NCI-H69 (cell line): ENCODE measurements around the gene ANKFN1.
"Not testable (repeated sequence)": the region's sequence is repeated elsewhere in the genome, so short reads cannot be mapped to it uniquely, and the experiment has no call there.

ENCODE experiments used
- DNase-seq: peaks from one replicate; lab custom pipeline; 2025; lab: John Stamatoyannopoulos, UW

Gene ANKFN1

GRCh38 chr17:56184650-56185049, 31.4 kb downstream of the ANKFN1 start:
- no peak for DNase-seq

DNA sequence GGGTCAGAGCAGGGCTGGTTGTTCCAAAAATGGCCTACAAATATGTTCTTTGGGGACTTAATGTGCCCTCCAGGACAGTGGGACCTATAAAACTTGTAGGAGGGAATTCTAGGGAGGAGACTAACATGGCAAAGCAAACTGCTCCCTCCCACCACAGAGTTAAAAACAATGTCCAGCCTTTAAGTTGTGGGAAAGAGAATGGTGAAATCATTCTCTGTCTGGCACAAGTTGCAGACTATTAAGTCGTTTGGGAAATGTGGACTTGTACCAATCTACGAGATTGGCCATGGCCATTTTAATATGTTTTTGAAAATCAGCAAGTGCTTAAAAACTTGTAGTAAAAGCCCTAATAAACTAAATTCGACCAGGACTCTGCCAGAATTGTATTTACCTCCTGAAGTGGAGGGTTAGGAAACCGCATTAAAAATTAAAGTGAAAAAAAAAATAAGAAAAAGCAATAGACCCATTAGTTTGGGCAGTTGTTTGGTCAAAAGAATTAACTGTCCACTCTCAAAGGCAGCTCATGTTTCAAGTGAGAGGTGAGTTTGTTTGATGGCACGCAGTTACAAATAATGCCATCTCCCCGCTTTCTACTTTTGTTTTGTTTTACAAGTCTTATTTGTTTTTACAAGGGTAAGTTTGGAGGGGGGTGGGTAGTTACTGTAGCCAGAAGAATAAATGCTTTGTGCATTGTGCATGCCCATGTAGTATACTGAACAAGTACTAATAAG, 32.4 kb downstream of the ANKFN1 start:
- no peak for DNase-seq

DNA sequence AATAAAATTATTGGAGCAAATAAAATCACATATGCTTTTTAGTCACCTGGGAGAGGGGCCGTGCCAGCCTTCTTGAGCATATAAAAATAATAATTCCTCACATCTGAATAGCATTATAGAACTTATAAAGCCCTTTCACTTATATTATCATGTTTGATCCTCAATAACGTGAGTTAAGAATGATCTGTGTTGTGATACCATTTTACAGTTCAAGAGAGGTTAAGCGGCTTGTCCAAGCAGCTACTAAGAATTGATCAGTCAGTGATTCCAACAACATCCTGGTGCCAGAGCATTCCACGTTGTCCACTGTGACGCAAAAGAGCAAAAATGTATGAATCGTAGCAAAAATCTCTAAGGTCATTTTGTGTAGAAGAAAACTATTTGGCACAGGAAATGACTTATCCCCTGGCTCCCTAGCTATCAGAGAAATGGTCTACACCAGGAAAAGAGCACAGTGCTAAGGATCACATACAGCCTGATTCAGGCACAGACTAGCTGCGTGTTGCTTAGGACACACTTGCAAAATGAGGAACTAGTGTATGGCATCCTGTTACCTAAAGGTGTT, 33.0 kb downstream of the ANKFN1 start:
- no peak for DNase-seq

DNA sequence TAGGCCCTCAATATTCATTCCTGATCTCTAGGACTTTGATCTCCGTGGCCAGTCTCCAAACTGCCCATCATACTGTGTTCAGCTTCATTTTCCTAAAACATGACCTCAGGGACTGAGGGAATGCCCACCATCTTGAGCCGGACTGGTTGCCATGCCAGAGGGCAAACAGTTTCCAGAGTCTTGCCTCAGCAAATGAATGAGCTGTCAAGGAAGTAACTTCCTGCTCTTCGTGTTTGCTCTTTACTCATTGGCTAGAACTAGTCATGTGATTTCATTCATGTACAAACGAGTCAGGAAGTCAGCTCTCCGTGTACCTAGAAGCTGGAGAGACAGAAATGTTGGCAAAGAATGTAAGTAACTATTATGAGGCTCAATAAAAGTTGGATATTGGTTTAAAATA, 50.2 kb downstream of the ANKFN1 start:
- peak; percentile 18 for DNase-seq

DNA sequence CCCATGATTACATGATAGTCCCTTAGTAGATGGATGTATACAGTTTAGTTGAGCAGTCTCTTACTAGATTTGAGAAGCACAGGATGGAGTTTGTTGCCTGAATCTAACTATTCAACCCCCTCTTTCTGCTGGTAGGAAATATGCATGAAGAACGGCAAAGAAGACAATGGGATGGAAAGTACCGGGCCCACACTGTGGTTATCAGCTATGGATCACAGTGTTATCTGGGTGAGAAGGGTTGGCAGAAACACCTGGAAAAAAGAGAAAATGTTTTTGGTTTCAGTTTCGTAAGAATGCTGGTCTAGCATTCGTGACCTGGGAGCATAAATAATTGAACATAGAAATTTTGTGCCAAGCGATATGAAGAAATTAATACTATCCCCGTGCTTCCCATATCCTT, 53.1 kb downstream of the ANKFN1 start:
- no peak for DNase-seq

DNA sequence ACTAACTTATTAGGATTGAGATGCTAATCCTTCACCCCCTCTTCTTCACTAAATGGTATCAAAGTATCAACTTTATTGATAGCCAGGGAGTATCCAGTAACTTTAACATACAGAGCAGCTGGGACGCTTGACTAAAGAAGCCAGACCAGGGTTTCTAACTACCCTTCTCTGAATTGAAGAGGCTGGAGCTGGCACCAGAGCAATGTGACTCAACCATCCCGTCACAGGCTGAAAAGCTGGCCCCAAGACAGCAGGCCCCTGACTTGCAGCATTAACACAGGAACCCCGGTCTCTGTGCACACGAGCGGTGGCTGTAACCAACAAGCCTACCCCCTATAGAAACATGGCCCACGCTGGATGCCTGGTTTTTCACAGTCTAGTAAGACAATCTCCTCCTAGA, 59.8 kb downstream of the ANKFN1 start:
- DNase-seq: no peak

DNA sequence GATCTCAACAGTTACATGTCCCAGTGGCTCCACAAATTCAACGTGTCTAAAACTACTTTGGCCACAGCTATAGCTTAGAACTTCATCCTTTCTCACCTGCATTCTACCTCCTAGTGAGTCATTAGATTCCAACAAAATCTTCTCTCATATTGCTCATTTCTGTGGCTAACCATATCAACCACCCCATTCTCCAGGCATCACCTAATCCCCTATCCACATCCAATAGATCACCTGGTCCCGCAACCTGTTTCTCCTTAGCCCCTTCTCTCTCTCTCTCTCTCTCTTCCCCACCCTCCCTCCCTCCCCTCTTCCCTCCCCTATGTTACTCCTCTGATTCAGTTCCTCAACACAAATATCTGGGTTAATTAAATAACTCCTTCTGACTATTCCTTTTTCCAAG, 64.6 kb downstream of the ANKFN1 start:
- no peak for DNase-seq

DNA sequence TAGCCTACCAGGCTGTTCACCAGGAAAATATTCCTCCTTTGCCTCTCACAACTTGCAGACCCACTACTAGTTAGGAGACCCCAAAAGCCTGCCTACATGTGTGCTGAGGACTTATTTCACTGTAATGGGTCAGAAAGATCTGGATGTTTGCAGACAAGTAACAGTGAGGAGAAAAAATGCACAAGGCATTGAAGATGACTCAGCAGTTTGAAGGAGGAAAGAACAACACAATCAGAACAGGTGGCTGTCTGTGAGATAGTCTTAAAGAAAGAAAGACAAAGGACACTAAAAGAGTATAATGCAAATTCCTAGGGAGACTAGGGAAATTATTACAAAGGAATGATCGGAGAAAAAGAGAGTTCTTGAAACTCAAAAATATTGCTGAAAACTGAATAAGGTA, 69.0 kb downstream of the ANKFN1 start:
- no peak for DNase-seq

GRCh38 chr17:56230660-56231059, 77.4 kb downstream of the ANKFN1 start:
- DNase-seq: no peak

DNA sequence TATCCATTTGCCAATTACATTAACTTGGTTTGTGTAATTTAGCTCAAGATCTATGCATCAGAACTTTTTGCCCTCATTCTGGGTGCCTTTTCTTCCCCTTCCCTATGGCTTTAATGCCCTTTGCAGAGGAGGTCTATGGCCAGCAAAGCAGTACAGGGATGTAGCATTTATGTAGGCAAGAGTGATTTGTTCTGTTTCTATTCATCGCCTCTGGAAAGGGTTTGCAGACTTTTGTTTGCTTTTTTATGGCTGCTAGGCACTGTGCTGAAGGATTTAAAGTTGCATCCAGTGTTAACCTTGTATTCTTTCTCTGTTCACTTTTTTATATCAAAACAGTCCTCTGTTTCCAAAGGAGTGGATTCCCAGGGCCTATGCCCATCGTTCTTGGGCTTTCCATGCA, 78.0 kb downstream of the ANKFN1 start:
- no peak for DNase-seq

- no peak for DNase-seq
These were observed 78.4 kb downstream of the ANKFN1 start for GRCh38 chr17:56231693-56232092.

- no peak for DNase-seq
These were observed 91.1 kb downstream of the ANKFN1 start for GRCh38 chr17:56244268-56244890.

DNA sequence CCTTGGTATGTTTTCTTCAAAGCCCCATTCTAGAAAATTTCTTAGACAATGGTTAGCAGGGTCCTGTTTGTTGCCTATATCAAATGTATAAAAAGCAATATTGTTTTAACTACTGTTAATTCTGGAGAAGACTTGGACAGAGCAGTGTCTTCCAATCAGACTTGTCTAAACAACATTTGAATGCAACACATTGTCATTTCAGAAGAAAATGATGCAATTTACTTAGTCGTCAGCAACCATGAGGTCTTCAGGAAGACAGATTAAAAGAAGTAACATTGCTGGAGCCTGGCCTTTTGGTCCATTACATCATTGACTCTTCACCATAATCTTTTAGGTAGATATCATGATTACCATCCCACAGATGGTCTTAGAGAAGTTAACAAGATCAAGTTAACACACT, 94.5 kb downstream of the ANKFN1 start:
- no peak for DNase-seq

GRCh38 chr17:56257075-56257474, 103.8 kb downstream of the ANKFN1 start:
- DNase-seq: no peak

- no peak for DNase-seq
These were observed 107.2 kb downstream of the ANKFN1 start for GRCh38 chr17:56260376-56261002.

DNA sequence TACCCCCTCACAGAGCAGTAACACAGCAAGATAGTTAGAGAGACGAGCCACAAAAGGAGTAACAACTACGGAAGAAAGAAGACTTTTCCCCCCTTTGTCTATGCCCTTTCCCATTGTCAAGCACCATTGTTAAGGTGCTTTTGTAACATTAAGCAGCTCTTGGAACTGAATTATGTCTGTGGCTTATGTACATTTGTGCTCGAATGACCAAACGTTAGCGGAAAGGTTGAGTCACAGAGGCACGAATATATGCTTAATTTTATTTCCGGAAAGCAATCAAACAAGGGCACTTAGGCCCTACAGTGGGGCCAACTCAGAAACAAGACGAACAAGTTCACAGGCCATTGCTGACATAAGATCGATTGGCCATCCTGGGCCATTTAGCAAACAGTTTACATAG, 109.5 kb downstream of the ANKFN1 start:
- DNase-seq: no peak

GRCh38 chr17:56269556-56270389, 116.5 kb downstream of the ANKFN1 start:
- DNase-seq: no peak

DNA sequence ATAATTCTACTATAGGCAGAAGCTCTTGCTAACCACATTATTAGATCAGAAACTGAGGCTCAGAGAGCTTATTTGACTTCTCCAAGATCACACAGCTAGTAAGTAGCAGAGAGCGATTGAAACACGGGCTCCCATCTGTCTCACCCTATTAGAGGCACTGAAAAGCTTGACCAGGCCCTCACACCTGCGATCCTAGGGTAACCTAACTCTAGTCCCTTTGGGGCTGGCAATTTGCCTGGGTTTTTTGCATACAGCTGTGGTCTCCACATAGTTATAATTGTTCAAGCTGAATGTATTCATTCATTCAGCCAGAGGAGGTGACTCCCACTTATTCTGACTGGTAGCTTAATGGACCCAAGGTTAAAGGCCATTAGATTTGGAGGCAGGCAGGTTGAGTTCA, 121.2 kb downstream of the ANKFN1 start:
- no peak for DNase-seq

DNA sequence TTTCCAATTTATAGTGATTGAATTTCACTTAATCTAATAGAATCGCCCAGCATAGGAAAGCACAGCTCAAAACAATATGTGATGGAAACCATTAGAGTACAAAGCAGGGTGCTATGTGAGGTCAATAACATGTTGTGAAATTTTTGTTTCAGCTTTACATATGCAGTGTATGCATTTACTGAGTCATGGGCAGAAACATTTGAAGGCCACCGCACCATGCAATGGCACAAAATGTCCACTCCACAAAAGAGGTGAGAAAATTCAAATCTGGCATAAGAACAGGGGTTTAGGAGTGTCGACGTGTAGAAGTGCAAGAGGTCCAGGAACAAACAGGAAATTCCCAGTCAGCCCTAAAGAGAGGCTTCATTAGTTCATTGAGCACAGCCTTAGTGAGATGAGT, 131.2 kb downstream of the ANKFN1 start:
- DNase-seq: no peak

DNA sequence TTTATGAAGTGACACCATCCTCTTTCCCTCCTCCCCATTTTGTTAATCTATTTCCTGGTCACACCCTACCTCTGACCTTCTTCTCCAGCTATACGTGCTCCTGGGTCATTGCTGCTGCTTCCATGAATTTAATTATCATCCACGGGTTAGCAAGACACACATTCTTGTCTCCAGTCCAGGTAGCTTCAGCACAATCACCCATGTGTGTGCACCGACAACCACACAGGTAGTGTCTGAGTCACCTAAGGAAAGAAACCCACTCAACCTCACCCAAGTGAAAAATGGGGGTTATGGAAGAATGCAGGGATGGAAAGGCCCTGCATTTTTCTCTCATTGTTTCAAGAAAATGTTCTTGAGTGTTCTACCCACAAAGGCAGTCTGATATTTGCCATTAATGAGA, 135.5 kb downstream of the ANKFN1 start:
- DNase-seq: not testable (repeated sequence)

GRCh38 chr17:56289321-56289720, 136.0 kb downstream of the ANKFN1 start:
- DNase-seq: no peak

- no peak for DNase-seq
These were observed 137.0 kb downstream of the ANKFN1 start for GRCh38 chr17:56290101-56290801.
